A549 (cell line): ENCODE measurements around the gene RPP30. TPM values are rescaled to one million over a fixed set of nuclear protein-coding genes. Genes with fewer than 3 reads are reported as not detected.
A peak's percentile ranks its signal among the peaks of the same experiment; 100 is the strongest.

Source experiments
- ATAC-seq, 2 experiments: fragments of 200-7000 bp in 1 of 2; fragments of >200 bp in 1 of 2; cut with Nextera tagmentation in 1 of 2; cut with Tn5 transposase in 1 of 2; 3 replicates each; pipeline versions ENCODE4 v1.8.0 to v1.9.1; 2018 to 2020; ENCODE audit warnings: mild to moderate bottlenecking in 1 of 2, moderate library complexity in 1 of 2
- CTCF ChIA-PET: fragments of 300-600 bp; sonication (Branson Sonifier 250); formaldehyde crosslinking; extraction: SDS; loops from one replicate; lab custom pipeline; 2021; ENCODE audit warnings: antibody characterized with exemption, inconsistent platforms; lab: Yijun Ruan, JAX
- POLR2A ChIA-PET: fragments of 350-600 bp; formaldehyde crosslinking; extraction: SDS; loops from one replicate; lab custom pipeline; 2021; ENCODE audit warnings: antibody characterized with exemption, inconsistent platforms; lab: Yijun Ruan, JAX
- DNase-seq, 2 experiments: peaks; one replicate each; pipeline versions ENCODE4 v3.0.0 to v3.0.0-alpha.2; 2011 to 2016; ENCODE audit warnings: low read depth in 1 of 2, low spot score in 1 of 2
- FAIRE-seq: peaks from 2 replicates; lab custom pipeline; 2011; peaks lifted over from hg19 to GRCh38; lab: Jason Lieb, UNC
- H3K27ac ChIP-seq, 2 experiments: fragments of >200 bp; sonication (Bioruptor Twin); formaldehyde crosslinking; 3 replicates each; pipeline ENCODE4 v1.5.1; 2016 to 2017
- H3K4me1 ChIP-seq: fragments of >200 bp; sonication (Bioruptor Twin); formaldehyde crosslinking; 3 replicates; pipeline ENCODE4 v1.6.1; 2016
- H3K4me2 ChIP-seq: fragments of >200 bp; sonication (Bioruptor Twin); formaldehyde crosslinking; 3 replicates; pipeline ENCODE4 v1.6.1; 2016
- H3K4me3 ChIP-seq: fragments of >200 bp; sonication (Bioruptor Twin); formaldehyde crosslinking; 3 replicates; pipeline ENCODE4 v1.5.1; 2016
- H3K9me3 ChIP-seq: fragments of >200 bp; sonication (Bioruptor Twin); formaldehyde crosslinking; 3 replicates; pipeline ENCODE4 v1.6.1; 2016
- BHLHE40 ChIP-seq: IDR thresholded peaks from 2 replicates; pipeline ENCODE4 v1.6.1; 2012; ENCODE audit warnings: low read depth, low read length, inconsistent platforms
- CBX2 ChIP-seq: fragments of 200-600 bp; sonication (generic); IDR thresholded peaks from 2 replicates; pipeline ENCODE4 v1.6.1; 2016; ENCODE audit warnings: low read depth, mild to moderate bottlenecking, borderline replicate concordance
- CHD4 ChIP-seq: fragments of 200-600 bp; sonication (generic); IDR thresholded peaks from 2 replicates; pipeline ENCODE4 v1.6.1; 2016; ENCODE audit warnings: antibody characterized with exemption, mild to moderate bottlenecking, borderline replicate concordance
- E2F6 ChIP-seq: IDR thresholded peaks from 2 replicates; pipeline ENCODE4 v1.6.1; 2012; ENCODE audit warnings: low read depth, borderline replicate concordance
- EHMT2 ChIP-seq: fragments of 200-600 bp; sonication (generic); IDR thresholded peaks from 2 replicates; pipeline ENCODE4 v1.6.1; 2016; ENCODE audit warnings: antibody characterized with exemption, low read depth, mild to moderate bottlenecking, moderate library complexity
- EP300 ChIP-seq, 2 experiments: fragments of >200 bp; sonication (Bioruptor Twin); formaldehyde crosslinking; IDR thresholded peaks; 2 replicates in 1 of 2; 3 replicates in 1 of 2; pipeline ENCODE4 v1.6.1; 2016 to 2017
- FOXS1 ChIP-seq: fragments of 250-450 bp; sonication (Bioruptor Pico); IDR thresholded peaks from 2 replicates; pipeline ENCODE4 v1.5.0; 2020; ENCODE audit warnings: mild to moderate bottlenecking, moderate library complexity
- GATA3 ChIP-seq: IDR thresholded peaks from 2 replicates; pipeline ENCODE4 v1.6.1; 2012; ENCODE audit warnings: borderline replicate concordance
- HDAC2 ChIP-seq: fragments of 200-600 bp; sonication (generic); IDR thresholded peaks from 2 replicates; pipeline ENCODE4 v1.6.1; 2016
- HOXA7 ChIP-seq: fragments of 250-450 bp; sonication (Bioruptor Pico); IDR thresholded peaks from 2 replicates; pipeline ENCODE4 v1.5.0; 2020; ENCODE audit warnings: mild to moderate bottlenecking, moderate library complexity
- MYC ChIP-seq: IDR thresholded peaks from 2 replicates; pipeline ENCODE4 v1.6.1; 2012; ENCODE audit warnings: mild to moderate bottlenecking, inconsistent platforms, low read length, improper control_type of control experiment, borderline replicate concordance
- NFE2L2 ChIP-seq: fragments of 150-350 bp; conservative IDR thresholded peaks from 2 replicates; pipeline ENCODE4 v1.6.1; 2014; ENCODE audit warnings: low read length
- NPAS2 ChIP-seq: fragments of 250-450 bp; sonication (Bioruptor Pico); IDR thresholded peaks from 2 replicates; pipeline ENCODE4 v1.8.0; 2022; ENCODE audit warnings: mild to moderate bottlenecking, moderate library complexity, borderline replicate concordance
- POLR2AphosphoS2 ChIP-seq: conservative IDR thresholded peaks from 2 replicates; pipeline ENCODE4 v1.6.1; 2012; ENCODE audit warnings: low read length, improper control_type of control experiment, inconsistent platforms
- RCOR1 ChIP-seq: fragments of 150-350 bp; IDR thresholded peaks from 2 replicates; pipeline ENCODE4 v1.6.1; 2014; ENCODE audit warnings: antibody characterized with exemption, low read length, low read depth
- REST ChIP-seq: fragments of 200-600 bp; sonication (generic); IDR thresholded peaks from 2 replicates; pipeline ENCODE4 v1.6.1; 2016; ENCODE audit warnings: antibody characterized with exemption, mild to moderate bottlenecking, moderate library complexity
- TFCP2L1 ChIP-seq: fragments of 250-450 bp; sonication (Bioruptor Pico); IDR thresholded peaks from 2 replicates; pipeline ENCODE4 v1.5.0; 2021; ENCODE audit warnings: mild to moderate bottlenecking
- WGBS: methylation state at CpG from one replicate; pipeline ENCODE4 v1.1.6; 2017; ENCODE audit errors: missing lambda C conversion rate; 5-methylcytosine and 5-hydroxymethylcytosine counted together
- polyA plus RNA-seq, 4 experiments: library from polyadenylated mRNA; depleted of rRNA in 3 of 4; stranded (reverse); fragments of >200 nt; fragmentation: RNase III in 1 of 4; extraction: RNeasy Plus Mini Kit Qiagen cat#74134 plus additional on column Dnase treatment in 1 of 4; gene quantifications; 2 replicates in 3 of 4; 3 replicates in 1 of 4; pipeline ENCODE4 v1.2.3, GENCODE V29; 2011 to 2017
- TF ChIP-seq, protein P1 (sequence below): fragments of 250-450 bp; sonication (Bioruptor Pico); IDR thresholded peaks from 2 replicates; pipeline ENCODE4 v1.5.0; 2020; ENCODE audit warnings: low read depth, mild to moderate bottlenecking, moderate library complexity
- TF ChIP-seq, protein P2 (sequence below): fragments of >200 bp; sonication (Bioruptor Twin); formaldehyde crosslinking; IDR thresholded peaks from 3 replicates; pipeline ENCODE4 v1.5.1; 2016

RPP30 gene
- polyA plus RNA-seq, 2 of the 4 experiments (the other 2 are of a cell fraction), result 54.3 to 70.9 TPM

DNA sequence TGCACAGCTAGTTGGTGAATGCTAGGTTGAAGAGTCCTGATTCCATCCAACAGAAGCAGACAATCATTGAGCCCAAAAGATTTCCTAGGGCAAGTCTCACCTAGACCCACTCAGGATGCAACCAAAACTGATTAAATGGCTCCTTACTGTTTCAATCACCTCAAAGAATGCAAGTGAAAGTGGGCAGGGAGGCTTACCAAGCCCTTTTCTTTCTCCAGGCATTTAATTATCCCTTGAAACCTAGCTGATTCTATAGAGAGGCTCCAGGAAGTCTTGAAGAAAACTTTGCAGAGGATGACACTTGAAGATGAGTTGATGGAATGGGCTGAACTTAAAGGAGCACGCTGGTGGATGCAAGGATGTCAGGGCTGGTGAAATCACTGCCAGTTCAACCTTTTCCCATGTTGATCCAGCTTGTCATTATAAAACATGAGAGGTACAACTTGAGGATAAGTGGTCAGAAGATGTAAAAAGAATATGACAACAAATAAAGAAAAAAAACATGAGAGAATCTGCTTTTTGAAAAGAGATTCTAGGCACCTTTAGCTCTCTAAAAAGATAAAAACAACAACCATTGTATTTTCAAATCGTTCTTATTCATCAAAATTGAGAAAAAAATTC lies 51.4 kb downstream of the RPP30 start:
- ChIA-PET POLR2A (no interaction called here), CTCF (interaction anchor here (1.2 to 2.0 kb wide), 2 partner anchors 12 to 328 kb away, joined by 3 to 14 read pairs; no protein-coding TSS in a partner anchor)
- DNase-seq (no peak), FAIRE-seq (no peak)
- peak overlapping the region; percentile 80 to 84; a peak in 4 of 6 replicates for H3K27ac ChIP-seq
- H3K4me3 ChIP-seq, result no peak overlapping the region
- no peak overlapping the region for H3K4me2 ChIP-seq
- H3K4me1 ChIP-seq, result peaks cover 35% of the 10 kb centered on the region
- 55% methylated on average over 2 of the region's 2 CpGs for WGBS
- H3K9me3 ChIP-seq, result no peaks in the 10 kb centered on the region
- TF ChIP-seq, protein P1, sequence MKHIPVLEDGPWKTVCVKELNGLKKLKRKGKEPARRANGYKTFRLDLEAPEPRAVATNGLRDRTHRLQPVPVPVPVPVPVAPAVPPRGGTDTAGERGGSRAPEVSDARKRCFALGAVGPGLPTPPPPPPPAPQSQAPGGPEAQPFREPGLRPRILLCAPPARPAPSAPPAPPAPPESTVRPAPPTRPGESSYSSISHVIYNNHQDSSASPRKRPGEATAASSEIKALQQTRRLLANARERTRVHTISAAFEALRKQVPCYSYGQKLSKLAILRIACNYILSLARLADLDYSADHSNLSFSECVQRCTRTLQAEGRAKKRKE (CRISPR knock-in tag), result no peak
- TF ChIP-seq, all 56 proteins: peak for 0
- no peak for ATAC-seq

GRCh38 chr10:90924552-90924951 lies 52.8 kb downstream of the RPP30 start:
- Histone ChIP-seq H3K9me3 (no peaks in the 10 kb centered on the region; the same call in 2 of the 3 replicates), H3K4me1 (peaks cover 40% of the 10 kb centered on the region), H3K4me2 (no peak overlapping the region), H3K4me3 (no peak overlapping the region), H3K27ac (peak overlapping the region; percentile 32 to 40; a peak in 2 of 6 replicates)
- FAIRE-seq (no peak), DNase-seq (no peak), ATAC-seq (no peak)
- TF ChIP-seq FOXS1 (CRISPR knock-in tag) (no peak), HDAC2 (no peak), TFCP2L1 (CRISPR knock-in tag) (no peak), BHLHE40 (no peak), E2F6 (no peak), EHMT2 (no peak)
- TF ChIP-seq, protein P2, sequence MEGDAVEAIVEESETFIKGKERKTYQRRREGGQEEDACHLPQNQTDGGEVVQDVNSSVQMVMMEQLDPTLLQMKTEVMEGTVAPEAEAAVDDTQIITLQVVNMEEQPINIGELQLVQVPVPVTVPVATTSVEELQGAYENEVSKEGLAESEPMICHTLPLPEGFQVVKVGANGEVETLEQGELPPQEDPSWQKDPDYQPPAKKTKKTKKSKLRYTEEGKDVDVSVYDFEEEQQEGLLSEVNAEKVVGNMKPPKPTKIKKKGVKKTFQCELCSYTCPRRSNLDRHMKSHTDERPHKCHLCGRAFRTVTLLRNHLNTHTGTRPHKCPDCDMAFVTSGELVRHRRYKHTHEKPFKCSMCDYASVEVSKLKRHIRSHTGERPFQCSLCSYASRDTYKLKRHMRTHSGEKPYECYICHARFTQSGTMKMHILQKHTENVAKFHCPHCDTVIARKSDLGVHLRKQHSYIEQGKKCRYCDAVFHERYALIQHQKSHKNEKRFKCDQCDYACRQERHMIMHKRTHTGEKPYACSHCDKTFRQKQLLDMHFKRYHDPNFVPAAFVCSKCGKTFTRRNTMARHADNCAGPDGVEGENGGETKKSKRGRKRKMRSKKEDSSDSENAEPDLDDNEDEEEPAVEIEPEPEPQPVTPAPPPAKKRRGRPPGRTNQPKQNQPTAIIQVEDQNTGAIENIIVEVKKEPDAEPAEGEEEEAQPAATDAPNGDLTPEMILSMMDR, result no peak
- ChIA-PET CTCF (no interaction called here), POLR2A (no interaction called here)
- WGBS, result 97% methylated on average over 3 of the region's 3 CpGs

GRCh38 chr10:90925079-90926029 lies 53.6 kb downstream of the RPP30 start:
- peaks cover 40% of the 10 kb centered on the region for H3K4me1 ChIP-seq
- no peaks in the 10 kb centered on the region; the same call in 2 of the 3 replicates for H3K9me3 ChIP-seq
- peak overlapping the region; percentile 32 to 40; a peak in 3 of 6 replicates for H3K27ac ChIP-seq
- FAIRE-seq (no peak), ATAC-seq (no peak), DNase-seq (no peak)
- H3K4me2 ChIP-seq, result no peak overlapping the region
- ChIA-PET POLR2A (no interaction called here), CTCF (interaction anchor here (1.1 kb wide), 1 partner anchor 326 kb away, joined by 3 read pairs; no protein-coding TSS in a partner anchor)
- 91% methylated on average over 5 of the region's 5 CpGs for WGBS
- no peak overlapping the region for H3K4me3 ChIP-seq
- TF ChIP-seq MYC, result no peak
- TF ChIP-seq FOXS1 (CRISPR knock-in tag), result no peak
- no peak for TF ChIP-seq NPAS2 (CRISPR knock-in tag)
- TF ChIP-seq REST, result no peak
- TF ChIP-seq EP300 (IDR thresholded peaks at IDR 0.05), result no peak
- TF ChIP-seq HDAC2, result no peak
- TF ChIP-seq HOXA7 (CRISPR knock-in tag), result no peak
- no peak for TF ChIP-seq CHD4
- no peak for TF ChIP-seq CBX2
- no peak for TF ChIP-seq RCOR1
- TF ChIP-seq NFE2L2, result no peak
- TF ChIP-seq TFCP2L1 (CRISPR knock-in tag), result no peak
- TF ChIP-seq GATA3, result no peak
- TF ChIP-seq, protein P2, result no peak
- TF ChIP-seq POLR2AphosphoS2, result no peak
